HG02840 (cell line): Measurements from ENCODE around the gene TAOK3.
"Not testable (repeated sequence)": the region's sequence is repeated elsewhere in the genome, so short reads cannot be mapped to it uniquely, and the experiment has no call there.

Experiments
- ATAC-seq: cut with Tn5 transposase; IDR thresholded peaks from one replicate; pipeline ENCODE4 v1.9.1; 2021; ENCODE audit warnings: mild to moderate bottlenecking, moderate library complexity, moderate number of reproducible peaks; ENCODE audit not compliant: unreplicated experiment, low FRiP score

TAOK3 gene

GRCh38 chr12:118307069-118307954 is 65.4 kb downstream of the TAOK3 start:
- peak; percentile 45 for ATAC-seq

- no peak for ATAC-seq
Measured at GRCh38 chr12:118304093-118304492, 68.6 kb downstream of the TAOK3 start.

- no peak for ATAC-seq
Measured at GRCh38 chr12:118302053-118302452, 70.7 kb downstream of the TAOK3 start.

GRCh38 chr12:118299791-118300460 is 72.8 kb downstream of the TAOK3 start:
- no peak for ATAC-seq

GRCh38 chr12:118297284-118297683 is 75.4 kb downstream of the TAOK3 start:
- no peak for ATAC-seq

GRCh38 chr12:118292836-118293235 is 79.9 kb downstream of the TAOK3 start:
- ATAC-seq = no peak

- ATAC-seq = no peak
Measured at GRCh38 chr12:118290130-118290529, 82.6 kb downstream of the TAOK3 start.

- ATAC-seq = no peak
Measured at GRCh38 chr12:118288174-118288573, 84.5 kb downstream of the TAOK3 start.

GRCh38 chr12:118287728-118288127 is 85.0 kb downstream of the TAOK3 start:
- ATAC-seq = no peak

GRCh38 chr12:118282767-118283166 is 89.9 kb downstream of the TAOK3 start:
- no peak for ATAC-seq

GRCh38 chr12:118278288-118278687 is 94.4 kb downstream of the TAOK3 start:
- not testable (repeated sequence) for ATAC-seq

- no peak for ATAC-seq
Measured at GRCh38 chr12:118274066-118274465, 98.6 kb downstream of the TAOK3 start.

- ATAC-seq = no peak
Measured at GRCh38 chr12:118271770-118272417, 100.8 kb downstream of the TAOK3 start.

GRCh38 chr12:118271183-118271582 is 101.5 kb downstream of the TAOK3 start:
- ATAC-seq = no peak

- ATAC-seq = no peak
Measured at GRCh38 chr12:118269806-118270205, 102.9 kb downstream of the TAOK3 start.

GRCh38 chr12:118259079-118259478 is 113.6 kb downstream of the TAOK3 start:
- ATAC-seq = no peak

- no peak for ATAC-seq
Measured at GRCh38 chr12:118256352-118256751, 116.4 kb downstream of the TAOK3 start.

GRCh38 chr12:118249547-118249946 is 123.2 kb downstream of the TAOK3 start:
- ATAC-seq = no peak

GRCh38 chr12:118245886-118246285 is 126.8 kb downstream of the TAOK3 start:
- not testable (repeated sequence) for ATAC-seq

GRCh38 chr12:118238888-118239287 is 133.8 kb downstream of the TAOK3 start:
- no peak for ATAC-seq

- ATAC-seq = no peak
Measured at GRCh38 chr12:118237908-118238307, 134.8 kb downstream of the TAOK3 start.
